MG63 (cell line): Measurements from ENCODE around the gene ATXN7. TPM values are rescaled to one million over a fixed set of nuclear protein-coding genes. Genes with fewer than 3 reads are reported as not detected.

Experiments
- DNase-seq: peaks from one replicate; pipeline ENCODE4 v3.0.0-alpha.2; 2020
- H3K27me3 ChIP-seq: fragments of 250-450 bp; sonication (Bioruptor Pico); 2 replicates; pipeline ENCODE4 v1.5.1; 2020; ENCODE audit warnings: mild to moderate bottlenecking, moderate library complexity
- H3K36me3 ChIP-seq: fragments of 250-450 bp; sonication (Bioruptor Pico); 2 replicates; pipeline ENCODE4 v1.5.1; 2020; ENCODE audit warnings: mild to moderate bottlenecking, moderate library complexity
- H3K4me3 ChIP-seq: fragments of 250-450 bp; sonication (Bioruptor Pico); 2 replicates; pipeline ENCODE4 v1.5.1; 2020; ENCODE audit warnings: mild to moderate bottlenecking, moderate library complexity
- H3K9me3 ChIP-seq: fragments of 250-450 bp; sonication (Bioruptor Pico); 2 replicates; pipeline ENCODE4 v1.5.1; 2020; ENCODE audit warnings: mild to moderate bottlenecking, moderate library complexity
- total RNA-seq: library from RNA; depleted of rRNA; stranded (reverse); fragments of >200 nt; shearing (Covaris generic); gene quantifications from 2 replicates; pipeline ENCODE4 v1.2.3, GENCODE V29; 2014; ENCODE audit warnings: low replicate concordance

Gene ATXN7
- total RNA-seq, 1 experiment from 2014 or later = 6.0 TPM

DNA sequence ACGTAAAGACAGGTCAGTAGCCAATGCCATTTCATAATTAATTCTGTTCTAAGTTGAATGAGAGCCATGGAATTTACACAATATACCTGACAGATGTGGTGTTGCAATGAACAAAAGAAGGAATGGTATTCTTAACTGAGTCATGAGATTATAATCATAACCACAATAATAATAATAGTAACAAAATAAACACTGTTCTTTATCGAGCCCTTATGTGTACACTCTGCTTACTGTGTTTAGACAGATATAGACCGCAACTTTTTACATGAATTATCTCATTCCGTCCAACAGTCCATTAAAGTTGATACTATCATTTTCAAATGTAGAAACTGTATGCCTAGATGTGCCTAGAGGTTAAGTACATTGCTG, 76.7 kb downstream of the ATXN7 start:
- H3K9me3 ChIP-seq = no peaks in the 10 kb centered on the region
- H3K27me3 ChIP-seq = no peaks in the 10 kb centered on the region
- DNase-seq = no peak
- no peak overlapping the region for H3K4me3 ChIP-seq
- no peaks in the 10 kb centered on the region for H3K36me3 ChIP-seq

DNA sequence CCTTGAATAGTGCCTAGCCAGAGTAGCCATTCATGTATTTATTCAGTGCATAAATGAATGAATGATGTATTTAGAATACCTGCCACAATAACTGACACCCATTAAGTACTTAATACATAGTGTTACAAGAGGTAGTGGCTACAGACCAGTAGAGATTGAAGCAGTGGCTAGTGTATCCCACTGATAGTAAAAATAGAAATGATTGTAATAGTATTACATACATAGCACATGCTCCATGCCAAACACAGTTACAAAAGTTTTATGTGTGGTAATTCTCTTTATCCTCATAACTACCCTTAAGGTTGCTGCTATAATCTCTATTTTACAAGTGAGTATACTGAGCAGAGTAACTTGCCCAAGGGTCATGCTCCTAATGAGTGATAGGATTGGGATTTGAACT, 78.9 kb downstream of the ATXN7 start:
- Histone ChIP-seq H3K36me3 (no peaks in the 10 kb centered on the region), H3K27me3 (no peaks in the 10 kb centered on the region), H3K4me3 (no peak overlapping the region), H3K9me3 (no peaks in the 10 kb centered on the region)
- no peak for DNase-seq

DNA sequence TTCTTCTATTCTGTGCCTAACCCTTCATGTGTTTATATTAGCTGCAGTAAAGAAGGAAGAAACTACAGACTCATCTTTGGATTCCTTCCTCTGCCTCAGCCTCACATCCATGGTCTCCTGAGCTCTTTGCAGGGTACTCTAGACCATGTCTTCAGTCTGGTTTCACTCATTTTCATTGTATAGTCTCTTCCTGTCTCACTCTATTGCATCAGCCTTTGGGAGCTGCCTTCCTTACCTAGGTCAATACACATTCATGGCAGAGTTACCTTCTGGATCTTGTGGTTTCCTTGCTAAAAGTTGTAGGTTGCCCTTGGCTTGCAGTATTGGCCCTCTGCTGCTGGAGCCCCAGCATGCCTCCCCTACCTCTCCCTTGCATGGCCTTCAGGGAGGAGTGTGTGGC, 80.0 kb downstream of the ATXN7 start:
- no peak for DNase-seq
- no peak overlapping the region for H3K4me3 ChIP-seq
- H3K36me3 ChIP-seq = no peaks in the 10 kb centered on the region
- no peaks in the 10 kb centered on the region for H3K27me3 ChIP-seq
- H3K9me3 ChIP-seq = no peaks in the 10 kb centered on the region

GRCh38 chr3:63945558-63946096, 82.0 kb downstream of the ATXN7 start:
- Histone ChIP-seq H3K27me3 (no peaks in the 10 kb centered on the region), H3K9me3 (no peaks in the 10 kb centered on the region), H3K4me3 (no peak overlapping the region), H3K36me3 (no peaks in the 10 kb centered on the region)
- no peak for DNase-seq

DNA sequence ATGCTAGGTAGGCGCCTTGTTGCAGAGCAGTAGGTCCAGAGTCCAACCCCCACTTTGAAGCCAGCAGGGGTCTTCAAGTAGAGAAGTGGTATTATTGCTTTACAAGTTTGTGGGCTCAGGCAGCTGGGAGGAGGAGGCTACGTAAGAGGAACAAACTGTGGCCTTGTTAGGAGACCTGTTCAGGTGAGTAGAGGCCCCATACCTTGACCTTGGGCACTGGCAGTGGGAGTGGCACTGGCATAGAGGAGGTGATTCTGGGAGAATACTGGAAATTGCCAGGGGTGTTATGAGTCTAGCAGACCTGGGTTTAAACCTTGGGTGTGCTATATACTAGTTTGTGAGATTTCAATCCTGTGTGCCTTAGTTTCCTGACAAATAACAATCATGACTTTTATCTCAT, 83.1 kb downstream of the ATXN7 start:
- Histone ChIP-seq H3K36me3 (no peaks in the 10 kb centered on the region), H3K9me3 (no peaks in the 10 kb centered on the region), H3K4me3 (no peak overlapping the region), H3K27me3 (no peaks in the 10 kb centered on the region)
- DNase-seq = no peak

DNA sequence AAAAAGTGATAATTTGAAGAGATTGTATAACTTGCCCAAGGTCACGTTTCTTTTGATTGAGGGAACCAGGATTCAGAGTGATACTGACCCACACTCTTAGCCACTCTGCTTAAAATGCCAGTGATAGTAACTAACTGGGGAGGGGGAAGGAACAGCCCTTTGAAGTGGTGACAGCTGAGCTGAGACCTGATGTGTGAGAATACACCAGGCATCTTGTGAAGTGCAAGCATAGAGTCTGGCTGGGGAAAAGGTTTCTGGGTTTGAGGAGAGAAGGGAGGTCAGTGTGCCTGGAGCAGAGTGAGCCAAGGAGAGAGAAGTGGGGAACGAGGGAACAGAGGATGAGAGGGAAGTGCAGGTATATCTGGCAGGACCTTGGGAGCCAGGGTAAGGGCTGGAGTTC, 83.9 kb downstream of the ATXN7 start:
- Histone ChIP-seq H3K36me3 (no peaks in the 10 kb centered on the region), H3K9me3 (no peaks in the 10 kb centered on the region), H3K27me3 (no peaks in the 10 kb centered on the region), H3K4me3 (no peak overlapping the region)
- DNase-seq = no peak

DNA sequence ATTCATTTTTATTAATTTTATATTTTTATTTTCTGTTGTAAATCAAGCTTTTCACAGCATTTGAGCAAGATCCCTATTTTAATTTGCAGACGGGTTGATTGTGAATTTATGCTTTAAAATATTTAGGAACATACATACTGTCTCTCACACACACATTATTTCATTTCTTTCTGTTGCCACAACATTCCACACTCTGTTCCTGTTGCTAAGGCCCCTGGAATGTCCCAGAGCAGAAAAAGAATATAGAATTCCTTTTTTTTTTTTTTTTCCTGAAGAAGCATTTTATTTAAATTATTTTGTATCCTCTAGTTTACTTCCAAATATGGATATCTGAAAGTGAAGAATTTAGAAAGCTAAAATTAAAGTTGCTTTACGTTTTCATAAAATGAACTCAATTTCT, 85.3 kb downstream of the ATXN7 start:
- no peaks in the 10 kb centered on the region for H3K27me3 ChIP-seq
- H3K9me3 ChIP-seq = no peaks in the 10 kb centered on the region
- no peak overlapping the region for H3K4me3 ChIP-seq
- H3K36me3 ChIP-seq = no peaks in the 10 kb centered on the region
- DNase-seq = no peak

DNA sequence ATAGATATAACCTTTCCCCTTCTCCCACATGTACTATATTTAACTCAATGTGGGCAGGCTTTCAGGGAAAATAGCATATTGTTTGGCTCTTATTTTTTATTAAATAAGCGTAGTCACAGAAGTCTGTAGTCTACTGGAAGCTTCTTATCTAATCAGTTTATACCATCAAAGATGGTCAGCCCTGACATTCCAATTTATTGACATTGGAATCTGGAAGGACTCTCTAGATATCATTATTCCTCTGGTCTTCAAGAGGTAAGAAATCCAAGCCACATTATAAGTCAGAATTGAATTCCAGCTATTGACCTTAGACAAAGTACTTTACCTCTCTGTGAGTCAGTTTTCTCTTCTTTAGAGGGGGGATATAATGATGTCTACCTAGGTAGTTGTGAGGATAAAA, 87.0 kb downstream of the ATXN7 start:
- no peak for DNase-seq
- no peak overlapping the region for H3K4me3 ChIP-seq
- H3K36me3 ChIP-seq = no peaks in the 10 kb centered on the region
- H3K9me3 ChIP-seq = no peaks in the 10 kb centered on the region
- no peaks in the 10 kb centered on the region for H3K27me3 ChIP-seq

DNA sequence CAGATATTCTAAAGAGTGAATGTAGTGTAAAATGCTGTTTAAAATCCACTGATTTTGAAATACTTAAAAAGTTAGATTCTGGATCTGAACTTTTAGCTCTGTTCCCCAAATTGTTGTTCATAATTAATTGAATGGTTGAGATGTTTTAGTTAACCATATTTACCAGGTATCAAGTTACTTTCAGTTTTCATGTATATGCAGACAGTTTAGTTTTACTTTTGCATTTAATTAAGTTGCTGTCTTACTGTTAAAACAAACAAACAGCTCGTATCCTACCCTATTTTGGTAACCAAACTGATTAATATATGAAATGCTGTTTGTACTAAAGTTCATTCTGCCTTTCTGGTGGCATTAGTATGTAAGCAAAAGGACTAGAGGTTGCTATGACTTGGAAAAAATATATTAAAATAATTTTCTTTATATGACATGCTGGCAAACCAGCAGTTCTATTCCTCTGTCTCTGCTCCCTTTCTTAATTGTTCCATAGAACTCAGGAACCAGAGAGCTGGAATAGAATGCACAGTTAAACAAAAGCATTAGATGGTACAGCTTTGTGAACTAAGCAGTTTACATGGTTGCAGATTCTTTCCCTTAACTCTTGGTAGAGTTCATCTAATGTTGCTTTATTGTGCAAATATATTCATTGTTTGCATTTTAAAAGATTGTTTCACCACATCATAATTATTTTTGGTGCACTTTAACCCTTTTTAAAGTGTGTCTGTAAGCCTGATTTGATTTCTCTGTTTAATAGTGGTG, 88.0 kb downstream of the ATXN7 start:
- Histone ChIP-seq H3K27me3 (no peaks in the 10 kb centered on the region), H3K36me3 (no peaks in the 10 kb centered on the region), H3K9me3 (no peaks in the 10 kb centered on the region), H3K4me3 (no peak overlapping the region)
- no peak for DNase-seq

GRCh38 chr3:63952248-63952594, 88.6 kb downstream of the ATXN7 start:
- DNase-seq = no peak
- H3K27me3 ChIP-seq = no peaks in the 10 kb centered on the region
- H3K4me3 ChIP-seq = no peak overlapping the region
- H3K36me3 ChIP-seq = no peaks in the 10 kb centered on the region
- H3K9me3 ChIP-seq = no peaks in the 10 kb centered on the region

DNA sequence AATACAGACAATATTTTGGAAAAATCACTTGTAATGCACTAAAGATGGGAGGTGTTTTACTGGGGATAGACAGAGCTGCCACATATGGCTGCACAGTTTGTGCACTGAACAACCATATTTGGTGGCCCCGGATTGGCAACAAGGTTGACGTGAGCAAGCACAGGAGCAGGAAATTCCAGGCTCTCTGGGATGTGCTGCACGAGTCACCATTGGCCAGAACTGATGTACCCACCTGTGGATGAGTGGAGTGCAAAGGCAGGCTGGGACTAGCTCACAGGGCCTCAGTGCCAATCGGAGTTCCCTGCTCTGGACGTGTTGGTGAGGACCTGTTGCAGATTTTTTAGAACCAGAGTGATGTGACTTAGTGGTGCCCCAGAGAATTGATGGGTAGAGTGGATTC, 90.5 kb downstream of the ATXN7 start:
- Histone ChIP-seq H3K4me3 (no peak overlapping the region), H3K36me3 (no peaks in the 10 kb centered on the region), H3K9me3 (no peaks in the 10 kb centered on the region), H3K27me3 (no peaks in the 10 kb centered on the region)
- no peak for DNase-seq

DNA sequence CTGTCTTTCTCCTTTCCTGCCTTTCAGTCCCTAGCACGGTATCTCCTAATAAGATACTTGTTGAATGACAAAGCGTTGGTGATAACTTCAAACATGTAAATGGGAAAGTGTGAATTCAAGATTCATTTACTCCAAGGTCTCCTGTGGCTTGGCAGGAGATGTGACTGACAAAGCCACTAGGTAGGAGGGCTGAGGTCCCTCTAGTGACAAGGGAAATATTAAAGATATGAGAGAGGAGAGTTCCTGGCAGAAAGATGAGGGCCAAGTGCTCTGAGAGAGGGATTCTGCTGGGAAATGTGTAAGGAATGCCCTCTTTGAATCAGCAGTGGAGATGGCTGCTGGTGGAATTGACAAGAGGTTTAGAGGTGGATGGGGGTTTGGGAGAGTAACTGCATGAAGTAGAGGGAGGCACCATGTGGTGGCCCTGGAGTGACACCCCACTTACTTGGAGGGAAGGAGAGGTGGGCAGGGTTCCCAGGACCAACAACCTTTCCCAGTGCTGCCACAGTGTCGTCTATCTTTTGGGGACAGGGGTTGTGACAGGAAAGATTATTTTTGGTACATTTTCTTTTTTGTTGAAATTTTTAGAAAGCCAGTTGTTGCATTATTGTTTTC, 91.5 kb downstream of the ATXN7 start:
- DNase-seq = no peak
- Histone ChIP-seq H3K36me3 (no peaks in the 10 kb centered on the region), H3K4me3 (no peak overlapping the region), H3K9me3 (no peaks in the 10 kb centered on the region), H3K27me3 (no peaks in the 10 kb centered on the region)

- Histone ChIP-seq H3K27me3 (no peaks in the 10 kb centered on the region), H3K9me3 (no peaks in the 10 kb centered on the region), H3K4me3 (no peak overlapping the region), H3K36me3 (no peaks in the 10 kb centered on the region)
- DNase-seq = no peak
Measured at GRCh38 chr3:63955830-63956545, 92.3 kb downstream of the ATXN7 start.

- Histone ChIP-seq H3K36me3 (no peaks in the 10 kb centered on the region; the same call in 1 of the 2 replicates), H3K4me3 (no peak overlapping the region), H3K9me3 (no peaks in the 10 kb centered on the region), H3K27me3 (no peaks in the 10 kb centered on the region)
- no peak for DNase-seq
Measured at GRCh38 chr3:63959146-63959545, 95.5 kb downstream of the ATXN7 start.

- no peaks in the 10 kb centered on the region for H3K27me3 ChIP-seq
- no peaks in the 10 kb centered on the region for H3K9me3 ChIP-seq
- DNase-seq = peak; percentile 59
- peak overlapping the region; percentile 55 for H3K4me3 ChIP-seq
- peaks cover 4% of the 10 kb centered on the region; the same call in 1 of the 2 replicates for H3K36me3 ChIP-seq
Measured at GRCh38 chr3:63960048-63960711, 96.5 kb downstream of the ATXN7 start.

GRCh38 chr3:63961891-63962290, 98.2 kb downstream of the ATXN7 start:
- no peak for DNase-seq
- Histone ChIP-seq H3K36me3 (peaks cover 4% of the 10 kb centered on the region; the same call in 1 of the 2 replicates), H3K4me3 (no peak overlapping the region), H3K27me3 (no peaks in the 10 kb centered on the region), H3K9me3 (no peaks in the 10 kb centered on the region)

DNA sequence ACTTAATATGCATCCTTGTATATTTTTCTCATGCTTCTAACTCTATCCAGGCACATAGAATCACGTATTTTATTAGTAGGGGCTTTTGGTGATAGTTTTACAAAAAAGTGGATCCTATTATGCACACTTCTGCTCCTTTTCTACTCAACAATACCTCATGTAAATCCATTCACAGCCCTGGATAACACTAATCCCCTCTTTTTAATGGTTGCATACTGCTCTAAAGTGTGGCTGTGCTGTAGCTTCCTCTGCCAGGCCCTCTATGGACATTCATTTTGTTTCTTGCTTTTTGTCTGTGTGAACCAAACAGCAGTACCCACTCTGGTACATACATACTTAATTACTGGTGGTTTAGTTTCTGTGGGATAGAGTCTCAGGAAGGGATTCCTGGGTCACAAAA, 99.8 kb downstream of the ATXN7 start:
- H3K36me3 ChIP-seq = peaks cover 4% of the 10 kb centered on the region; the same call in 1 of the 2 replicates
- no peak for DNase-seq
- no peak overlapping the region for H3K4me3 ChIP-seq
- H3K27me3 ChIP-seq = no peaks in the 10 kb centered on the region
- no peaks in the 10 kb centered on the region for H3K9me3 ChIP-seq
